ENCODE measurements around the gene PTPRM. TPM values are rescaled to one million over a fixed set of nuclear protein-coding genes. Genes with fewer than 3 reads are reported as not detected.

PTPRM gene
- total and polyA plus RNA-seq, 12 donors, result 31.7 to 116 (median 61.2) TPM

GRCh38 chr18:8279781-8280330, 712.7 kb downstream of the PTPRM start:
- H3K9me3 ChIP-seq (replicated peaks in 1 of 3), result no peaks in the 10 kb centered on the region

GRCh38 chr18:8283891-8284585, 716.9 kb downstream of the PTPRM start:
- WGBS, 4 donors, result 19 to 29% (median 25%) methylated on average over 3 of the region's 3 CpGs
- no peak for TF ChIP-seq CTCF (IDR thresholded peaks at IDR 0.05)
- no peak for TF ChIP-seq POLR2A (IDR thresholded peaks at IDR 0.05)
- H3K4me3 ChIP-seq, result no peak overlapping the region
- peaks cover 0 to 15% of the 10 kb centered on the region in 2 donors for H3K4me1 ChIP-seq (replicated peaks in 1 of 2)
- no peaks in the 10 kb centered on the region for H3K9me3 ChIP-seq (replicated peaks in 1 of 3)
- DNase-seq, result no peak
- intact Hi-C loops (cut with DNase I), result no loop called here
- H3K27ac ChIP-seq, result no peak overlapping the region
- no peaks in the 10 kb centered on the region for H3K36me3 ChIP-seq (replicated peaks in 1 of 2)
- no peaks in the 10 kb centered on the region for H3K27me3 ChIP-seq

More at GRCh38 chr18:8279781-8280330, 712.7 kb downstream of the PTPRM start:
- H3K4me3 ChIP-seq, result no peak overlapping the region
- peaks cover 0 to 7% of the 10 kb centered on the region in 2 donors for H3K4me1 ChIP-seq (replicated peaks in 1 of 2)
- no peak overlapping the region for H3K27ac ChIP-seq
- TF ChIP-seq POLR2A (IDR thresholded peaks at IDR 0.05) (no peak), CTCF (IDR thresholded peaks at IDR 0.05) (no peak)
- no peaks in the 10 kb centered on the region for H3K36me3 ChIP-seq (replicated peaks in 1 of 2)
- no peaks in the 10 kb centered on the region for H3K27me3 ChIP-seq
- intact Hi-C loops (cut with DNase I), result no loop called here
- WGBS, 4 donors, result 95 to 98% (median 97%) methylated on average over 6 to 7 of the region's 7 CpGs
- no peak for DNase-seq

GRCh38 chr18:8286303-8286702, 719.2 kb downstream of the PTPRM start:
- Histone ChIP-seq H3K36me3 (replicated peaks in 1 of 2) (no peaks in the 10 kb centered on the region), H3K4me1 (replicated peaks in 1 of 2) (peaks cover 0 to 15% of the 10 kb centered on the region in 2 donors), H3K9me3 (replicated peaks in 1 of 3) (no peaks in the 10 kb centered on the region), H3K4me3 (no peak overlapping the region), H3K27me3 (no peaks in the 10 kb centered on the region), H3K27ac (no peak overlapping the region)
- no peak for TF ChIP-seq CTCF (IDR thresholded peaks at IDR 0.05)
- TF ChIP-seq POLR2A (IDR thresholded peaks at IDR 0.05), result no peak
- intact Hi-C loops (cut with DNase I), result no loop called here
- DNase-seq, result no peak
- 80 to 90% (median 89%) methylated on average over 2 of the region's 2 CpGs for WGBS, 4 donors

DNA sequence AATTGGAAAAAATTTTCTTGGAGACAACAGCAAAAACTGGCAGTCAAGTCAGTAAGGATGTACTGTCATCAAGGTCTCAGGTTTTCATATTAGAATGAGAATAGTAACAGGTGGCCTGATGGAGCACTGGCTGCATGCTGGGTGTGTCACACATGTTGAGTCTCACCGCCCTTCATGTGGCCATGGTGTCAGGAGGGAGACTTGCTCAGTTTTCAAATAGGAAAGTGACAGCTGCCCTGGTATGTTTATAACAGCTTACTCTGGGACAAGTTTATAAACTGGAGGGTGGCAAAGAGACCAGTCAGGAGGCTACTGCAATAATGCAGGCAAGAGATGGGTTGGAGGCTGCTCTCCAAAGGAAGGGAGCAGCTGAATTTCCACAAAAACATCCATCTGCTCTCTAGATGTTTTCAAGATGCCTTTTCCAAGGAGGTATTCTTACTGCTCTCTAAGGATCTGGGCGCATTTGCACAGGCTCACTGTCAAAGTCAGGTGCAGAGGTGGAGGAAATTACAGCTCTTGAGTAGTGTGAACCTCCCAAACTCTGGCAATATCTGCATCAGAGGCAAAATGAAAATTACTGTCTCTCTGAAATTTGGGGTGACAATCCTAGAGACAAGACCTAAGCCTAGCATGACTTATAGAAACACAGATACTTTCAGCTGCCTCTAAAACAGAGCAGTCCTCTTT, 720.2 kb downstream of the PTPRM start:
- H3K36me3 ChIP-seq (replicated peaks in 1 of 2), result no peaks in the 10 kb centered on the region
- DNase-seq, result no peak
- TF ChIP-seq CTCF (IDR thresholded peaks at IDR 0.05), result no peak
- no peak for TF ChIP-seq POLR2A (IDR thresholded peaks at IDR 0.05)
- 97 to 100% (median 100%) methylated on average over 2 of the region's 2 CpGs for WGBS, 4 donors
- intact Hi-C loops (cut with DNase I), result no loop called here
- no peaks in the 10 kb centered on the region for H3K27me3 ChIP-seq
- no peaks in the 10 kb centered on the region for H3K9me3 ChIP-seq (replicated peaks in 1 of 3)
- H3K4me3 ChIP-seq, result no peak overlapping the region
- H3K27ac ChIP-seq, result no peak overlapping the region
- peaks cover 0 to 15% of the 10 kb centered on the region in 2 donors for H3K4me1 ChIP-seq (replicated peaks in 1 of 2)
